ENCODE results near the gene MIA2. TPM values are rescaled to one million over a fixed set of nuclear protein-coding genes. Genes with fewer than 3 reads are reported as not detected.
A peak's percentile ranks its signal among the peaks of the same experiment; 100 is the strongest.

Gene MIA2, protein sequence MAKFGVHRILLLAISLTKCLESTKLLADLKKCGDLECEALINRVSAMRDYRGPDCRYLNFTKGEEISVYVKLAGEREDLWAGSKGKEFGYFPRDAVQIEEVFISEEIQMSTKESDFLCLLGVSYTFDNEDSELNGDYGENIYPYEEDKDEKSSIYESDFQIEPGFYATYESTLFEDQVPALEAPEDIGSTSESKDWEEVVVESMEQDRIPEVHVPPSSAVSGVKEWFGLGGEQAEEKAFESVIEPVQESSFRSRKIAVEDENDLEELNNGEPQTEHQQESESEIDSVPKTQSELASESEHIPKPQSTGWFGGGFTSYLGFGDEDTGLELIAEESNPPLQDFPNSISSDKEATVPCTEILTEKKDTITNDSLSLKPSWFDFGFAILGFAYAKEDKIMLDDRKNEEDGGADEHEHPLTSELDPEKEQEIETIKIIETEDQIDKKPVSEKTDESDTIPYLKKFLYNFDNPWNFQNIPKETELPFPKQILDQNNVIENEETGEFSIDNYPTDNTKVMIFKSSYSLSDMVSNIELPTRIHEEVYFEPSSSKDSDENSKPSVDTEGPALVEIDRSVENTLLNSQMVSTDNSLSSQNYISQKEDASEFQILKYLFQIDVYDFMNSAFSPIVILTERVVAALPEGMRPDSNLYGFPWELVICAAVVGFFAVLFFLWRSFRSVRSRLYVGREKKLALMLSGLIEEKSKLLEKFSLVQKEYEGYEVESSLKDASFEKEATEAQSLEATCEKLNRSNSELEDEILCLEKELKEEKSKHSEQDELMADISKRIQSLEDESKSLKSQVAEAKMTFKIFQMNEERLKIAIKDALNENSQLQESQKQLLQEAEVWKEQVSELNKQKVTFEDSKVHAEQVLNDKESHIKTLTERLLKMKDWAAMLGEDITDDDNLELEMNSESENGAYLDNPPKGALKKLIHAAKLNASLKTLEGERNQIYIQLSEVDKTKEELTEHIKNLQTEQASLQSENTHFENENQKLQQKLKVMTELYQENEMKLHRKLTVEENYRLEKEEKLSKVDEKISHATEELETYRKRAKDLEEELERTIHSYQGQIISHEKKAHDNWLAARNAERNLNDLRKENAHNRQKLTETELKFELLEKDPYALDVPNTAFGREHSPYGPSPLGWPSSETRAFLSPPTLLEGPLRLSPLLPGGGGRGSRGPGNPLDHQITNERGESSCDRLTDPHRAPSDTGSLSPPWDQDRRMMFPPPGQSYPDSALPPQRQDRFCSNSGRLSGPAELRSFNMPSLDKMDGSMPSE (N-terminal part only)
- total RNA-seq = 10 to 100 TPM; 16.8 to 26.5 TPM
- polyA plus RNA-seq (2013, experiment 1 of 2) = 13.9 TPM
- polyA plus RNA-seq (2013, experiment 2 of 2) = 14.1 TPM
- long read RNA-seq, experiment 1, partial matches to known transcripts = 2 of 6 reads
- long read RNA-seq, experiment 1, other reads (novel, unspliced or antisense) = 4 of 6 reads
- long read RNA-seq, experiment 2, partial matches to known transcripts = 3 of 22 reads
- long read RNA-seq, experiment 2, other reads (novel, unspliced or antisense) = 19 of 22 reads
- long read RNA-seq, experiment 3, partial matches to known transcripts = 6 of 59 reads
- long read RNA-seq, experiment 3, other reads (novel, unspliced or antisense) = 53 of 59 reads
- long read RNA-seq, experiment 4, partial matches to known transcripts = 0 of 7 reads
- long read RNA-seq, experiment 4, other reads (novel, unspliced or antisense) = 7 of 7 reads

DNA sequence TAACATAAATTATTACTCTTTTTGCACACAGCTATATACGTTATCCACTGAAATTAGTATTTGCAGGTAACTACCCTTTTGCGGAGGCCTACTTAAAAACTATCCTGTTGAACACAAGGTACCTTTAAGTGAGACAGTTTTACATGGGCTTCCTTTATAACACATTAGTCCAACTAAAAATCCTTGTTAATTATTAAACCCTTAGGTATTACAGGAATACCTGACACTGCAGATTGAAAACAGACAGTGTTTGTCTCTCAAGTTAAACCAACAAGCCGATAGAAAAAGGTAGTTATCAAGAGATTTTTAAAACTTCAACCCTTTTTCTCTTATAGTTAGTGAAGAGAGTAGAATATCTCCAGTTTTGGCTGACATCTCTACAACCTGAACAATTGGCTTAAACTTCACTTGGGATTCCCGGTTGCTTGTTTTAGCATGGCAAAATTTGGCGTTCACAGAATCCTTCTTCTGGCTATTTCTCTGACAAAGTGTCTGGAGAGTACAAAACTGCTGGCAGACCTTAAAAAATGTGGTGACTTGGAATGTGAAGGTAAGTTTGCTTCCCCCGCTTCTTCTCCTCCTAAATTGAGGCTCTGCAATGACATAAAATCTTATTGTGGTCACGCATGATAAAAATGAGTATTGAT is at the start of gene MIA2:
MIA2 (plus strand) TSS at position 236 of the 647 bp plus-strand sequence; CDS start at position 436, 200 bp downstream.
- no peaks in the 10 kb centered on the region for H3K4me1 ChIP-seq (ENCODE audit: control insufficient read depth, insufficient read depth, low read length)
- no peaks in the 10 kb centered on the region for H3K36me3 ChIP-seq (ENCODE audit: control insufficient read depth, insufficient read depth, low read length)
- no peaks in the 10 kb centered on the region for H3K27me3 ChIP-seq (ENCODE audit: control insufficient read depth, insufficient read depth, low read length, poor library complexity, severe bottlenecking)
- H3K27me3 Mint-ChIP-seq (ENCODE audit: insufficient read depth) = no peaks in the 10 kb centered on the region
- TF ChIP-seq, protein P1, sequence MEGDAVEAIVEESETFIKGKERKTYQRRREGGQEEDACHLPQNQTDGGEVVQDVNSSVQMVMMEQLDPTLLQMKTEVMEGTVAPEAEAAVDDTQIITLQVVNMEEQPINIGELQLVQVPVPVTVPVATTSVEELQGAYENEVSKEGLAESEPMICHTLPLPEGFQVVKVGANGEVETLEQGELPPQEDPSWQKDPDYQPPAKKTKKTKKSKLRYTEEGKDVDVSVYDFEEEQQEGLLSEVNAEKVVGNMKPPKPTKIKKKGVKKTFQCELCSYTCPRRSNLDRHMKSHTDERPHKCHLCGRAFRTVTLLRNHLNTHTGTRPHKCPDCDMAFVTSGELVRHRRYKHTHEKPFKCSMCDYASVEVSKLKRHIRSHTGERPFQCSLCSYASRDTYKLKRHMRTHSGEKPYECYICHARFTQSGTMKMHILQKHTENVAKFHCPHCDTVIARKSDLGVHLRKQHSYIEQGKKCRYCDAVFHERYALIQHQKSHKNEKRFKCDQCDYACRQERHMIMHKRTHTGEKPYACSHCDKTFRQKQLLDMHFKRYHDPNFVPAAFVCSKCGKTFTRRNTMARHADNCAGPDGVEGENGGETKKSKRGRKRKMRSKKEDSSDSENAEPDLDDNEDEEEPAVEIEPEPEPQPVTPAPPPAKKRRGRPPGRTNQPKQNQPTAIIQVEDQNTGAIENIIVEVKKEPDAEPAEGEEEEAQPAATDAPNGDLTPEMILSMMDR (conservative IDR thresholded peaks at IDR 0.05) = no peak
- no peak within 1 kb of the TSS for H3K4me3 ChIP-seq (ENCODE audit: low read length)
- DNase-seq = no peak
- no peak within 1 kb of the TSS for H3K27ac ChIP-seq (ENCODE audit: low read depth, low read length)
- no peak within 1 kb of the TSS for H3K9ac ChIP-seq (ENCODE audit: extremely low read depth, low read length, poor library complexity, severe bottlenecking)
- H3K4me3 Mint-ChIP-seq = no peak within 1 kb of the TSS
- H3K27ac Mint-ChIP-seq = no peak within 1 kb of the TSS
- no peaks in the 10 kb centered on the region for H3K9me3 Mint-ChIP-seq
- WGBS, 2 experiments (ENCODE audit: insufficient coverage in 1 of 2, insufficient read length in 1 of 2) = 87 to 95% methylated on average over 4 to 6 of the region's 7 CpGs
- H3K36me3 Mint-ChIP-seq (ENCODE audit: low read depth) = no peaks in the 10 kb centered on the region
- no peaks in the 10 kb centered on the region for H3K9me3 ChIP-seq (ENCODE audit: control insufficient read depth, low read length)
- peaks cover 14% of the 10 kb centered on the region for H3K4me1 Mint-ChIP-seq

DNA sequence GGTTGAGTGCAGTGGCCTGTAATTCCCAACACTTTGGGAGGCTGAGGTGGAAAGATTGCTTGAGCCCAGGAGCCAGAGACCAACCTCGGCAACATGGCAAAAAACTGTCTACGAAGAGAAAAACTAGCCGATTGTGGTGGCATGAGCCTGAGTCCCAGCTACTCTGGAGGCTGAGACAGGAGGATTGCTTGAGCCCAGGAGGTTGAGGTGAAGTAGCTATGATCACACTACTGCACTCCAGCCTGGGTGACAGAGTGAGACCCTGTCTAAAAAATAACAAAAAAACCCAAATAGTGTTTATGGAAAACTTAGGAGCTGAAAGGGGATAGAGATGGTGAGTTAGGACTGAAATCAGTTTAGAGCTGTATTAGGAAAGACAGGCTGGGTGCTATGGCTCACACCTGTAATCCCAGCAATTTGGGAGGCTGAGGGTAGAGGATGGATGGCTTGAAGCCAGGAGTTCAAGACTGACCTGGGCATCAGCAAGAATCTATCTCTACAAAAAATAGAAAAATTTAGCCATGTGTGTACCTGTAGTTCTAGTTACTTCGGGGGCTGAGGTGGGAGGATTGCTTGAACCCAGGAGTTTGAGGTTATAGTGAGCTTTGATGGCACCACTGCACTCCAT is 49.0 kb upstream of the MIA2 start:
- H3K27ac Mint-ChIP-seq = peak overlapping the region; percentile 6
- no peaks in the 10 kb centered on the region for H3K27me3 Mint-ChIP-seq (ENCODE audit: insufficient read depth)

More for the DNA sequence above, 49.0 kb upstream of the MIA2 start:
- no peak overlapping the region for H3K9ac ChIP-seq (ENCODE audit: extremely low read depth, low read length, poor library complexity, severe bottlenecking)
- H3K9me3 ChIP-seq (ENCODE audit: control insufficient read depth, low read length) = no peaks in the 10 kb centered on the region
- 91 to 95% methylated on average over 2 to 4 of the region's 4 CpGs for WGBS, 2 experiments (ENCODE audit: insufficient coverage in 1 of 2, insufficient read length in 1 of 2)
- peaks cover 19% of the 10 kb centered on the region for H3K4me1 ChIP-seq (ENCODE audit: control insufficient read depth, insufficient read depth, low read length)
- no peak overlapping the region for H3K4me3 ChIP-seq (ENCODE audit: low read length)
- H3K9me3 Mint-ChIP-seq = no peaks in the 10 kb centered on the region
- TF ChIP-seq, protein P1 (conservative IDR thresholded peaks at IDR 0.05) = no peak
- no peaks in the 10 kb centered on the region for H3K27me3 ChIP-seq (ENCODE audit: control insufficient read depth, insufficient read depth, low read length, poor library complexity, severe bottlenecking)
- H3K4me3 Mint-ChIP-seq = no peak overlapping the region
- peaks cover 15% of the 10 kb centered on the region for H3K4me1 Mint-ChIP-seq
- H3K36me3 ChIP-seq (ENCODE audit: control insufficient read depth, insufficient read depth, low read length) = peaks cover 58% of the 10 kb centered on the region
- H3K27ac ChIP-seq (ENCODE audit: low read depth, low read length) = no peak overlapping the region
- H3K36me3 Mint-ChIP-seq (ENCODE audit: low read depth) = peaks cover 30% of the 10 kb centered on the region
- no peak for DNase-seq
